HG03135 (cell line): Measurements from ENCODE around the gene SIT1.
"Not testable (repeated sequence)": the region's sequence is repeated elsewhere in the genome, so short reads cannot be mapped to it uniquely, and the experiment has no call there.

Experiments
- ATAC-seq: cut with Tn5 transposase; IDR thresholded peaks from one replicate; pipeline ENCODE4 v1.9.1; 2021; ENCODE audit warnings: mild to moderate bottlenecking, moderate library complexity; ENCODE audit not compliant: unreplicated experiment

The SIT1 gene

GRCh38 chr9:35639225-35639624, 11.5 kb downstream of the SIT1 start:
- ATAC-seq = not testable (repeated sequence)

DNA sequence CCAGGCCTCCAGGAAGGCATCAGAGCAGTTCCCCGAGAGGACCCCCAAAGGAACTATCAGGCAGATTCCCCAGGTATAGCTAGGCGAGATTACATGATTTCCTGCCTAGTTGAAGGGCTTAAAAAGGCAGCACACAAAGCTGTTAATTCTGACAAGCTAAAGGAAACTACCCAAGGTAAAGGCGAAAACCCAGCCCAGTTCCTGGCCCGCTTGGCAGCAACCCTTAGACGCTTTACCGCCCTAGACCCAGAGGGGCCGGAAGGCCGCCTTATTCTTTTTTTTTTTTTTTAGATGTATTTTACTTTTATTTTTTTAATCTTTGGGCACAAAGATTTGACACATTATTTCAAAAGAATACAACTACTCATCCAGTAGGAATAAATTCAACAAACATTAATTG, 12.0 kb downstream of the SIT1 start:
- ATAC-seq = not testable (repeated sequence)

- not testable (repeated sequence) for ATAC-seq
Observed at GRCh38 chr9:35637427-35637955, 13.2 kb downstream of the SIT1 start.

- ATAC-seq = not testable (repeated sequence)
Observed at GRCh38 chr9:35636877-35637246, 13.9 kb downstream of the SIT1 start.

- ATAC-seq = no peak
Observed at GRCh38 chr9:35636135-35636876, 14.4 kb downstream of the SIT1 start.

DNA sequence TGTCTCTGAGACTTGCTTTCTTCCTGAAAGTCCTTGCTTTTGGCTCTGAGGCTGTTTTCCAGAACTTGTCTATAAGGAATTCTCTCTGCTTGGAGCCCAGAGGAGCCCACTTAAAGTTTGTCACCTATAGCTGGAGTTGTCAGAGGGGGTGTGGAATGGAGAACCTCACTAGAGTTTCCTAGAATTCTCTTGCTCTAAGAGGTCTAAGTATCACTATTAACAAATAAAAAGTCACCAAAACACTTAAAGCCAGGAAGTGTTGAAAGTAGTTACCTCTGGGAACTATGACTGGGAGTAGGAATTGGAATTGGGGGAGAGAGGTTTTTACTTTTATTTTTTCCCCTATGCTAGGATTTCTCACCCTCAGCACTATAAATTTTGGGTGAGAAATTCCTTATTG, 15.0 kb downstream of the SIT1 start:
- ATAC-seq = no peak

GRCh38 chr9:35629597-35629996, 21.1 kb downstream of the SIT1 start:
- ATAC-seq = no peak

GRCh38 chr9:35628389-35628991, 22.2 kb downstream of the SIT1 start:
- no peak for ATAC-seq

- no peak for ATAC-seq
Observed at GRCh38 chr9:35627575-35627974, 23.2 kb downstream of the SIT1 start.

DNA sequence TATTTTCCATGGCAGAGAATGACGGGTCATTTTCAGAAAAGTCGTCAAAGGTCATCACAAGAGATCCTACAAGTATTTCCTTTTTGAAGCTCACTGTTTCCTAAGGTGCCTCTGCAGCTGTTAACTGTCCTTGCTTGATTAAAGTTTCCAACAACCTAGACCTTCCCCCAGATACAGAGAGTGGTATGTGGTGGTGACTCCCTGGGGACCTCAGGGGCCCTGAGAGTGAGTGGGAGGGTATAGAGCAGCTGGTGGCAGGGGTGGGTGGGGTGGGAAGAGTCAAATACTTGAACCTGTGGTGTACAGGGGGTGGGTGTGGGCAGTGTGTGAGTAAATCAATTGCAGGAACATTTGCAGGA, 31.0 kb downstream of the SIT1 start:
- peak; percentile 56 for ATAC-seq

- ATAC-seq = peak; percentile 38
Observed at GRCh38 chr9:35618854-35619799, 31.6 kb downstream of the SIT1 start.

DNA sequence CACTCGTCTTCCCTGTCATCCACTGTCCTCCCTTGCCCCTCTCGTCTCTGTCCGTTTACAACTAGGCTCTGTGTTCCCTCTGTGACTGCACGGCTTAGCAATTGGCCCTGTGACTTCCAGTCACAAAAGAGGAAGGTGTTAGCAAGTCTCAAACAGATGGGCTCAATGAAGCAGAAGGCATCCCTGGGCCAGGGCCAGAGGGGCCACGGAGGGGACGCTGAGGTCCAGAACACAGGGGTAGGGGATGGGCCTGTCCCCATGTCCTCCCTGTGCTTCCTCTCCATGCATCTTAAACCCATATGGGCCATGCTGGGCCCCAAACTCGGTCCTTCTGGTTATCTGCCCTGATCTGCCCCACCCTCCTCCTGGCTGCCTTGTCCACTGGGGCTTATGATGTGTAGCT, 32.4 kb downstream of the SIT1 start, which contains the start of gene CD72:
CD72 (minus strand) TSS at position 89 of the 403 bp plus-strand sequence. CDS start 110 bp downstream, outside the sequence.
- no peak for ATAC-seq

DNA sequence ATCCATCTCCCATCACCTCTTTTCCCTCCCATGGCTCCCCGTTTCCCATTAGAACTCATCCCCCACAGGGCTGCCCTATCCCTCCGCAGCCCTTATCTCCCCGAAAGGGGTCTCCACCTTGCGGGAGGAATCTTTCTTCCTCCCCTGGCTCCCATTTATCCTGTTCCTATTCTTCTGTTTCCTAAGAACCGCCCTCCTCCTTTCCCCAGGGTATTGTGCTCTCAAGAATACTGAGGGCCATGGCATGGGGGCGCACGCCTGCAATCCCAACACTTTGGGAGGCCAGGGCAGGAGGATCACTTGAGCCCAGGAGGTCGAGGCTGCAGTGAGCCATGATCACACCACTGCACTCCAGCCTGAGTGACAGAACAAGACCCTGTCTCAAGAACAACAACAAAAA, 33.2 kb downstream of the SIT1 start:
- no peak for ATAC-seq

- ATAC-seq = no peak
Observed at GRCh38 chr9:35616681-35617459, 33.9 kb downstream of the SIT1 start.

- ATAC-seq = no peak
Observed at GRCh38 chr9:35615981-35616680, 34.6 kb downstream of the SIT1 start.

GRCh38 chr9:35612843-35613242, 37.9 kb downstream of the SIT1 start:
- no peak for ATAC-seq

GRCh38 chr9:35612066-35612465, 38.7 kb downstream of the SIT1 start:
- ATAC-seq = not testable (repeated sequence)

DNA sequence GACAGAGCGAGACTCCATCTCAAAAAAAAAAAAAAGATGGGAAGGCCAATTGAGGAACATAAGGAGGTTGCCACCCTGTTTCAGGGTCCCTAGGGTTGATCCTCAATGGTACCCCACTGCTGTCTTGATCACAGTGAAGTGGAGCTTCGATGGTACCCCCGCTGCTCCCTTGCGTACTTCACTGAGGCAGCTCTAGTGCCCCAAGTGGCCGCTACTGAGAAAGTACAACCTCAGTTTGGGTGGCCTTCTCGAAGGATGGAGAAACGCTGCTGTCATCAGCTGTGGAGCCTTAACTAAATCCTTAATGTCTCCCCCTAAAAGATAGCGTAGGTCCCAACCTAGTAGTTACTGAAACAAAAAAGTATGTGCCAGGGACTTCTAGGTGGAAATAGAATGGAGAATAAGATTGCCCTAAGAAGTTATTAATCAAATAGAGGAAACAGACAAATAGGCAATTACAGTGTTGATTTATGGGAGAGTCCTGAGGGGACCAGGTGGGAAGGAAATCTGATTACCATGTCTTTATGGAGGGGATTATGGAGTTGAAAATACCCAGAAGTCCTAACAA, 39.4 kb downstream of the SIT1 start:
- ATAC-seq = no peak

- ATAC-seq = no peak
Observed at GRCh38 chr9:35609820-35610163, 40.9 kb downstream of the SIT1 start.
